Stimulated activated CD4-positive, alpha-beta T cell treated with anti-CD3 and anti-CD28 coated beads, TNF-alpha, amount 100 ng/mL, for 24 hours (primary cell): ENCODE measurements around the gene NAB2.

Experiments used
- DNase-seq, 3 experiments: peaks; one replicate each; pipeline ENCODE4 v3.0.0-alpha.2; 2020; ENCODE audit warnings: low read depth in 3 of 3

Gene NAB2

DNA sequence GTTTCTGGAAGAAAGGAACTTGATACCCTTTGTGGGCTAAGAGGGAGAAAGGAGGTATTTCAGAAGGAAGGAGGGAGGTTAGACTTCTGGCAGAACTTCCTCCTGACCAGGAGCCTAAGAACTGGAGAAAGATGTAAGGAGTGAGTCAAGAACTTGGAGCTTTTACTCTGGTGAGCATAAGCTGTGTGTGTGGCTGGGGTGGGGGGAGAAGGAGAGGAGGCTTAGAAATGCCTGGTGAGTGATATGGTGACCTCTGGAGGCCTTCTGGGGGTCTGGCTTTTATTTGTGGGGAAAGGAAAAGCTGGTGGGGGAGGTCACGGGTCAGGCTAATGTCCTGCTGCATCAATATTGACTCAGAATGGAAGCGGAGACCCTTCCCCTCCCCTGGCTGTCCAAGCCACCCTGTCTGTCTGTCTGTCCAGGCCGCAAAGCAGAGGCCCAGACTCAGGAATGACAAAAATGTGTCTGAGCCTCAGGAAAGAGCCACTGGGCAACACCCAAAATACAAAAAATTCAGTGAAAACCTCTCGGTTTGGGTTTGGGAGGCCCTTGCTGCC, 44.2 kb downstream of the NAB2 start:
- no peak for DNase-seq

DNA sequence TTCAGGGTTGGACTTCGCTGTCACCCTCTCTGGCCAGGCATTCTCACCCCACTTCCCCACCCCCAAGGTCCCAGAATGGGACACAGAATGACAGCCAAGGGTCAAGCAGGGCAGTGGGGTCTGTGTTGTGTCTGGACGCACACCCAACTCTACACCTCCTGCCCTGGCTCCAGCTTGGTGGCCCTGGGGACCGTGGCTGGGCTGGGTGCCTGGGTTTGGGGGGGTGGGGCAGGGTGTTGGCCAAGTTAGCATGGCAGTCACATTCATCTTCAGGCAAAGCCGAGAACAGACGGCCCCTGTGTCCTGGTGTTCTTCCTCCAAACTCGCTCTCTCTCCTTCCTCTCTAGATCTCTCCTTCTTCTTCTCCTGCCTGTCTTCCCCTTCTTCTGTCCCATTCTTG, 45.0 kb downstream of the NAB2 start:
- no peak for DNase-seq

DNA sequence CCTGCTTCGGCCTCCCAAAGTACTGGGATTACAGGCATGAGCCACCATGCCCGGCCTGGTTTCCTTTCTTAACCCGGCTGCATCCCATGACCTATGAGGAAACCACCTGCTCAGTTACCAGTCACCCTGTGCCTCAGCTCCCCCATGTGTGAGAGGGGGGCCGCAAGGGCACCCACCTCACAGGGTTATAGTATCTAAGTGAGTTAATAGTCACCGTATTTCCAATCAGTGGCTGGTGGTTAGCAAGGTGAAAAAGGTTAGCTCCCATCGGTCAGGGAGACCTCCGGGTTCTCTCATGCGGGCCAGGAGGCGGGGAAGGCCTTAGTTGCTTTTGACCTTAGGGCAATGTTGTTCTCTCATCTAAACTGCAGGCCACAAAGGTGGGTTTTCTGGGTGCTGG, 46.0 kb downstream of the NAB2 start:
- DNase-seq, result no peak

DNA sequence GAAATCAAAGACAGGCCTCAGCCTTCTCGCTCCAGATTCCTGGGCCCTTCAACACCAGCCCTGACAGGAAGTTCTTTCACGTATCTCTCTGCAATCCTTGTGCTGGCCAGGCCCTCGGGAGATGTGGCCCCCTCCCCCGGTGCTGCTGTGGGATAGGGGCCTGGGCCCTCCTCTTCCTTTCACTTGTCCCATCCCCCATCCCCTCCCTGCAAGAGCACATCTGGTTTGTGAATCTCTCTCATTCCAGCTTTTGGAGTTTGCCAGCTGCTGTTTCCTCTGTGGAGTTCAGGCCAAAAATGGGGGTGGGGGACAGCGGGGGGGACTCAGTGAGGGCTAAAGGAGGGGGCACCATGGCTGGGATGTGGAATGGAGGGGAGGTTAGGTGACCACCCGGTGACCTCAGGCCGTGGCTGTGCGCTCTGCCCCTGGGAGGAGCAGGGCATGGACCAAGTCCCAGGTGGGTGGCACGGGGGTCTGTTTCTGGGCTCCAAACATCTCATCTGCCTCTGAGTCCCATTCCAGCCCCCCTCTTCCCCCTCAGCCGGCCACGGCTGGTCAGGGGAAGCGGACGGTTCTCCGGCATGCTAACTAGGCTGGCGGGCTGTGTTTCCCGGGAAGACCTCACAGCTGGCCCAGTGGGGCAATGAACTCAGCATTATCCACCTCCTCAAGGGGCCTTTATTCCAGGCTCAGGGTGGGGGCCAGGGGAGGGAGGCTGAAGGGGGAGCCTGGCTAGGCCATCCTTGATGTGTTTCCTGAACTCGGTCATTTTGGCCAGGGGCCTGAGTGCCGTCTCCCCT, 46.8 kb downstream of the NAB2 start:
- DNase-seq, result no peak

DNA sequence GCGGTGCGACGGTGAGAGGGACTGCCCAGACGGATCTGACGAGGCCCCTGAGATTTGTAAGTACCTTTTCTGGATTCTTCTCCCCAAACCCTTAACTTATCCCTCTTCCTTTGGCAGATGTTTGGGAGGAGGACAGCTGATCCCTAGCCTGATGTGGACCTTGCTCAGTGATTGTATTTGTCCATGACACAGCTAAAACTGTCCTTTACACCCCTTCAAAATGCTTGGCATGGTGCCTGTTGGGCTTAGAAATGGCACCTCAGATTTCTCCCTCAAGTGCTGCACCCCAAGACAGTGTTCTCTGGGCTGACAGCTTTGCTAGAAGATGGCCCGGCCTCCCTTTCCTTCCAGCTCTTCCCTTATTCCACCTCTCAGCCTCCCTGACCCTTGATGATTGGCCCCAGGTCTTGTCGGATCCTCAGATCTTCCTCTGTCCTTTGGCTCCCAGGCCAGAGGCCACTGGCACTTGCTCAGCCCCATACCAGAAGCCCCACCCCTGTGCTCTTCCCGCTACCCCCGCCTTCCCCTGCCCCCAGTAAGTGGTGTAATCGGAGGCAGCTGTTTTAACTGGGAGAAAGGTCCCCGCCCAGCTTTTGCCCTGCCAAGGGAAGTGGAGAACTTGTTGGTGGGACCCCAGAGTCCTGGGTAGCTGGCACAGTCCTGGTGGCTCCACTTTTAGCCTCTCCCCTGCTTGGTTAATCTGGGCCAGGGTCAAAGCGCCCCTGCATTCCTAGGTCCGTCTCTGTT, 49.8 kb downstream of the NAB2 start:
- DNase-seq, result no peak

DNA sequence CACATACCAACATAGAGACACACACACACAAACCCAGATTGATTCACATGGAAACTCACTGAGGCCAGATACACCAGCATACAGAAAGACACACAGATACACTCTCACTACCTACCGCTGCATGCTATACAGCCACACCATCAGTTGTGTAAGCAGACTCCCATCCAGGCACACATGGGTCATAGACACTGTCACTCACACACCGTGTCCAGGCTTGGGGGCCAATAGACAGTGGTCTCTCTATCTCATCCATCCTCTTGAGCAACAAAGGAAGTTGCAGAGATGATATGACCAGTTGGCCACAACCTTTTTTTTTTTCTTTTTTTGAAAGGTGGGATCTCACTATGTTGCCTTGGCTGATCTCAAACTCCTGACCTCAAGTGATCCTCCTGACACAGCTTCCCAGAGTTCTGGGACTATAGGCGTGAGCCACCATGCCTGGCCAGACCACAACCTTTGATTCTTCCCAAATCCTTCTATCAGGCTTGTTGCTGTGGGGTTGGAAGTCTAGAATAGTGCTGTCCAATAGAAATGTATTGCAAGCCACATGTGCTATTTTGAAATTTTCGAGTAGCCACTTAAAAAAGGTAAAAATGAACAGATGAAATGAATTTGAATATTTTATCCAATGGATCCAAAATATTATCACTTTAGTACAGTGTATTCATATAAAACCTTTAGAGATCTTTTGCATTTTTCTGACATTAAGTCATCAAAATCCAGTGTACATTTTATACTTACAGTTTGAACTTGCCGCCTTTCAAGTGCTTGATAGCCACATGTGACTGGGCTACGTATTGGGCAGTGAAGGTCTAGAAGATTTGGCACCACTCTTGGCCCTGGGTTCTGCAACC, 51.1 kb downstream of the NAB2 start:
- no peak for DNase-seq

DNA sequence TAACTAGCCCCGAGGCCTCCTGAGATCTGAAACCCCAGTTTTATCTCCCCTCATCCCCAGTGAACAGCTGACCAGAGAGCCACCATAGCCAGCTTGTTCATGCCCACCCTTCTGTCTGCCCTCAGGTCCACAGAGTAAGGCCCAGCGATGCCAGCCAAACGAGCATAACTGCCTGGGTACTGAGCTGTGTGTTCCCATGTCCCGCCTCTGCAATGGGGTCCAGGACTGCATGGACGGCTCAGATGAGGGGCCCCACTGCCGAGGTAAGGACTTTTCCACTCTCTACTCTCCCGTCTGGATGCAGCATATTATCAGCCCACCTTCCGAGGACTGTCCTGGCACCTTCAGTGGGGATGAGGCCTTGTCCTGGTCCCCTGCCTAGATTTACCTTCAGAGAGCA, 52.3 kb downstream of the NAB2 start:
- no peak for DNase-seq

DNA sequence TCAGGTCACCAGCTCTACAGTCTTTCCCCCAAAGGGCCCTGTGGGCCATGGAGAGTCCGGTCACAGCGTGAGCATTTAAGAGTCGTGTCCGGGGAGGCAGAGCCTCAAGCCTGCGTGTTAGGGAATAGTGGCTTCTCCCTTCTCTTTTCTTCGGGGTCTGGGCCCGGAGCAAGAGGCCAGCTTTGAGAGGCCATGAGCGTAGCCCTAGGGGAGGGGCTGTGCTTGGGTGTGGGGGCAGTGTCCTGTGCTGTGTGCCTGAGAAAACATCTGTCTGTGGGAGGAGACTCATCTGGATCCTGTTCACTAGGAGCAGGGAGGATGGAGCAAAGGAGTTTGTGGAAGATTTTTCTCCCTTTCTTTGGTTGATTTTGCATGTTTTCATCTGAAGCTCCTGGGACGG, 53.2 kb downstream of the NAB2 start:
- no peak for DNase-seq

DNA sequence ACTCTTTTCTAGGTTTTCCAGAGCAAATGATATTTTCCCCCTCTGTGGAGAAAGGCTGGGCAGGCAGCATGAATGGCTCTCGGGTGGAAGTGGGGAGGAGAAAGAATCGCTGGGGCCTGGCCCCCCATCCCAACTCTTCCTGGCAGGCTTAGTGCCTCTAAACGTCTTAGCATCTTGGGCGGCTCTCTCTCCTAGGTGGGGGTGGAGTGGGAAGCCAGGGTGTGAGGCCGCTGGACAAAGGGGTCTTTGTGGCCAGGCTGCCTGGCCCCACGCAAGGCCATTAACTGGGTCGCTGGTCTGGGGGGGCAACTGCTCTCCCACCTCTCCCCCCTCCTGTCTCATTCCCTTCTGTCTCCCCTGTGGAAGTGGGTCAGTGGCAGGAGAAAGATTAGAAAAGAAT, 53.8 kb downstream of the NAB2 start:
- DNase-seq, result no peak

DNA sequence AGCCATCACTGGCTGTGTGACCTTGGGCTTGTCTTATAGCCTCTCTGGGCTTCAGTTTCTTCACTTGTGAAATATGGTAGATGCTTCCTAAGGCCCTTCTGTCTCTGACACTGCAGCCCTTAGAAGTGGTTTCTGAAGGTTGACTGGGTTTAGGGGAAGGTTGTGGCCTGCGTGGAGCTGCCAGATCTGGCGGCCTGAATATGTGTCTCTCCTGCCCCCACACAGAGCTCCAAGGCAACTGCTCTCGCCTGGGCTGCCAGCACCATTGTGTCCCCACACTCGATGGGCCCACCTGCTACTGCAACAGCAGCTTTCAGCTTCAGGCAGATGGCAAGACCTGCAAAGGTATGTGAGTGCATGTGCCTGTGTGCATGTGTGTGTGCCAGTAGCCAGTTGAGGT, 54.5 kb downstream of the NAB2 start:
- no peak for DNase-seq
